ENCODE measurements around the gene PLXNA2.

The PLXNA2 gene

DNA sequence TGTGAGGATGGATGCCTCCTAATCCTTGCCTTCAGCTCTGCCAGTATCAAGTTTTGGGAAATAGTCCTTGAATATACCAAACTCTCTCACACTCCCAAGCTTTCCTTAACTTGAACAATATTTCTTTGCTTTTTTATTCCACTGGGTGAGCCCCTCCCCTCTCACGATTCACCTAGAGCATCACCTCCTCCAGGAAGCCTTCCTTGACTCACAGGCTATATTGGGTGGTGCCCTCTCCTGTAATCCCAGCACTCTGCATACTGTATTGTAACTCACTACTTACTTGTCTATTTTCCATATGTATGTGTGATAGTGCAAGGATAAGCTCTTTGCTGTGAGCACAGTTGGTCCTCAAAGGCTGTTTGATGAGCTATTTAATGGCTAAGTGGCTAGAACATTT lies 114.7 kb downstream of the PLXNA2 start:
- H3K4me3 ChIP-seq (replicated peaks; ENCODE audit: low read depth, low read length): no peak overlapping the region
- TF ChIP-seq, protein P1, sequence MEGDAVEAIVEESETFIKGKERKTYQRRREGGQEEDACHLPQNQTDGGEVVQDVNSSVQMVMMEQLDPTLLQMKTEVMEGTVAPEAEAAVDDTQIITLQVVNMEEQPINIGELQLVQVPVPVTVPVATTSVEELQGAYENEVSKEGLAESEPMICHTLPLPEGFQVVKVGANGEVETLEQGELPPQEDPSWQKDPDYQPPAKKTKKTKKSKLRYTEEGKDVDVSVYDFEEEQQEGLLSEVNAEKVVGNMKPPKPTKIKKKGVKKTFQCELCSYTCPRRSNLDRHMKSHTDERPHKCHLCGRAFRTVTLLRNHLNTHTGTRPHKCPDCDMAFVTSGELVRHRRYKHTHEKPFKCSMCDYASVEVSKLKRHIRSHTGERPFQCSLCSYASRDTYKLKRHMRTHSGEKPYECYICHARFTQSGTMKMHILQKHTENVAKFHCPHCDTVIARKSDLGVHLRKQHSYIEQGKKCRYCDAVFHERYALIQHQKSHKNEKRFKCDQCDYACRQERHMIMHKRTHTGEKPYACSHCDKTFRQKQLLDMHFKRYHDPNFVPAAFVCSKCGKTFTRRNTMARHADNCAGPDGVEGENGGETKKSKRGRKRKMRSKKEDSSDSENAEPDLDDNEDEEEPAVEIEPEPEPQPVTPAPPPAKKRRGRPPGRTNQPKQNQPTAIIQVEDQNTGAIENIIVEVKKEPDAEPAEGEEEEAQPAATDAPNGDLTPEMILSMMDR (IDR thresholded peaks at IDR 0.05; ENCODE audit: low read length, missing control alignments): no peak
- no peak for DNase-seq (ENCODE audit: low read depth)

DNA sequence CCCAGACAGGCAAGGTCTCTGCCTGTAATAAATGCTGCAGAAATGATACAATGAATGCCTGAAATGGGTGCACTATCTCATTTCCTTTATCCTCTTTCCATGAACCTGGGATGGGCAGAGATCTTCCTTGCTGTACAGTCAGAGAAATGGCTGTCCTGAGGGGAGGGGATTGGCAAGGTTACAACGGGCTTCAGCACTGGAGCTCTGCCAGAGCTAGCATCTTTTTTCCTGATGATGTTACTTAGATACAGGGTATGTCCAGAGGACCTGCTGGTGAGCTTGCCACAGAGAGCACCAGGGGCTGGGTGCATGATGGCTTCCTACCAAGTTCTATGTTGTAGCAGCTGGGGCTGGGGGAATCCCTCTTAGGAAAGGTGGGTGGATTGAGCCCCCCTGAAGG lies 115.1 kb downstream of the PLXNA2 start:
- DNase-seq (ENCODE audit: low read depth): no peak
- TF ChIP-seq, protein P1 (IDR thresholded peaks at IDR 0.05; ENCODE audit: low read length, missing control alignments): no peak

DNA sequence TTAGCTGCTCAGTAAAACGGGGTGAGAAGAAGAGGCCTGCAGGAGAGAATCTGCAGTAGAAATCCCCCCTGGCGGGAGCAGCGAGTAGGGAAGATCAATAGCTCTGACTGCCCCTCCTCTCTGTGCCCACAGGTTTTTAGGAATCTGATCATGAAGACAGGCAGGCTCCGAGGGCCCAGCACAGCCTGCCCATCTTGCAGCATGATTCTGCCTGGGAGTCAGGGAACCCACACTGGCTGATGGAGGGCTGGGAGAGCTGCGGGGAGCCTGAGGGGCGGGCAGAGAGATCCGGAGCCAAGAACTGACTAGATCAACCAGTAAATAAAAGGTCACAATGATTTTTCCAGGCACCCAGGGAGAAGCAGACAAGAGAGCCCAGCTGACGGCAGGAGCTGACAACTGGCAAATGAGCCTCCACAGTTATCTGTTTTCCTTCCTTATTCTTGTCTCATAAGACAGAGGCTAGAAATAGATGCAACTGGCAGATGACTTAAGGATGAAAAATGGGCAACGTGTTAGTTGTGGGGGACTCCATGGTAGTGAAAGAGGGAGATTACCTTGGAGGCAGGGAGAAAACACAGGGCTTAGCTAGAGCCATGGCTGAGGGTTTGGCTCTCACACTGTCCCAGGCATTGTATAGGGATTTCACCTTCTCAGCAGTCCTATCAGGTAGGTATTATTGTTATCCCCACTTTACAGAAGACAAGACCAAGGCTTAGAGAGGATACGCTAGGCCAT lies 116.2 kb downstream of the PLXNA2 start:
- DNase-seq (ENCODE audit: low read depth): no peak
- H3K4me3 ChIP-seq (replicated peaks; ENCODE audit: low read depth, low read length): no peak overlapping the region
- TF ChIP-seq, protein P1 (IDR thresholded peaks at IDR 0.05; ENCODE audit: low read length, missing control alignments): no peak

More for the DNA sequence above, 115.1 kb downstream of the PLXNA2 start:
- H3K4me3 ChIP-seq (replicated peaks; ENCODE audit: low read depth, low read length): no peak overlapping the region

DNA sequence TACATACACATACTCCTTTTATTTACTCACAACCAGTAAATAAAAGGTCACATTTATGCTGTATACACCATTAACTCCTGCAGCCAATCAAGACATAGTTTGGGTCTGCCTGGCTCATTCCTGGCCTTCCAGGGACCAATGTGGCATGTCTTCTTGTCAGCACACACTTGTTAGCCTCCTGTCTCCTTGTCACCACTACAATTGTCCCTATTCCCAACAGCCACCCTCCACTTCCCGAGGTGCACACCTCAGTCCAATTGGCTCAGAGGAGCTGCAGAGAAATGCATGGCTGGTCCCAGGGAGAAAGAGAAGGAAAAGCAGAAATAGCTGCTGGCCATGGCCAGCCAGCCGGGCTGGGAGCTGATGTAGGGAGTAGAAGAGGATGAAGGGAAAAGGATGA lies 116.9 kb downstream of the PLXNA2 start:
- DNase-seq (ENCODE audit: low read depth): no peak
- TF ChIP-seq, protein P1 (IDR thresholded peaks at IDR 0.05; ENCODE audit: low read length, missing control alignments): no peak
- H3K4me3 ChIP-seq (replicated peaks; ENCODE audit: low read depth, low read length): no peak overlapping the region

DNA sequence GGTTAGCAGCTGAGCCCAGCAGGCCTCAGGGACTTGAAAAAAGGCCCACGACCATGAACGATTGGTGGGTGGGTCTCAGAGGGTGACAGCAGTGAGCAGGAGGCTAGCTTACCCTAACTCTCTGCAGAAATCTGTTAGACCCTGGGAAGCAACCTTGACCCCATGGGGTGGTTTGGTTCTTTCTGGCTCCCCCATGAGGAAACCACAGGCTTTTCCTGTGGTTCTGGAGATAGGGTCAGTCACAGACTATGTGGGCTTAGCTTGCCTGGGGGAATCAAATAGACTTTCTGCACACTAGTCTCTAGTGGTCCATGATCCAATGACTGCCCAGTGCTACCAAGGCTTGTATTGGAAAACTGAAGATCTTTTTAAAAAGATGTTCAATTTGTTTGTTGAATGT lies 118.1 kb downstream of the PLXNA2 start:
- H3K4me3 ChIP-seq (replicated peaks; ENCODE audit: low read depth, low read length): no peak overlapping the region
- TF ChIP-seq, protein P1 (IDR thresholded peaks at IDR 0.05; ENCODE audit: low read length, missing control alignments): no peak
- DNase-seq (ENCODE audit: low read depth): no peak

DNA sequence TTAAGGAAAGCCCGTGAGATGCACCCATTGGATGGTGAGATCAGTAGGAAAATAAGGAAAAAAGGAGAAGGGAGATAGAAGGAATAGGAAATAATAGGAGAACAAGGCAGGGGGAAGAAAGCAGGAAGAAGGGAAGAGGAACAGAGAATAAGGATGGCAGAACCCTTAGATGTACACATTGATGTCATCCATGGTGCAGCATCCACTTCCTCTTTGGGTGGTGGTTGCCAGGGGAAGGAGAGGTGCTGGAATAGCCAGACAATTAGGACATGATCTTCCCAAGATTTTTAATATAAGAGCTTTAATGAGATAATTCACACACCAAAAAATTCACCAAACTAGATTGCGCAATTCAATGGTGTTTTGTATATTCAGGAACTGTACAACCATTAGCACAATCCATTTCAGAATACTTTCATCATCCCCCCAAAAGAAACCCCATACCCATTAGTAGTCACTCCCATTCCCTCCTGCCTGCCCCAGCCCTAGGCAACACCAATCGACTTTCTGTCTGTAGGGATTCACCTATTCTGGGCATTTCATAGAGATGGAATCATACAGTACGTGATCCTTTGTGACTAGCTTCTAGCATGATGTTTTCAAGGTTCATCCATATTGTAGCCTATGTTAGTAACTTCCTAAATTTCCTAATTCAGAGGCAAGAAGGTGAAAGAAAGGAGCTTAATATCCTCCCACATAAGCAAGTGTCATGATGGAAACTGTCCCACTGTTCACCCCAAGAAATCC lies 121.4 kb downstream of the PLXNA2 start:
- TF ChIP-seq, protein P1 (IDR thresholded peaks at IDR 0.05; ENCODE audit: low read length, missing control alignments): no peak
- H3K4me3 ChIP-seq (replicated peaks; ENCODE audit: low read depth, low read length): no peak overlapping the region
- no peak for DNase-seq (ENCODE audit: low read depth)
